NCI-H2171 (cell line): ENCODE data around the gene MT1M.
"Not testable (repeated sequence)": the region's sequence is repeated elsewhere in the genome, so short reads cannot be mapped to it uniquely, and the experiment has no call there.

ENCODE experiments used
- DNase-seq: peaks from one replicate; lab custom pipeline; 2025; lab: John Stamatoyannopoulos, UW

Gene MT1M

GRCh38 chr16:56632156-56632847 lies at the start of gene MT1M:
Gene MT1M (plus strand): TSS chr16:56632659. CDS start chr16:56632732, 73 bp downstream.
- no peak for DNase-seq

- DNase-seq, result not testable (repeated sequence)
Observed at GRCh38 chr16:56582911-56583310, 49.5 kb upstream of the MT1M start.

- no peak for DNase-seq
Observed at GRCh38 chr16:56583351-56584168, 48.9 kb upstream of the MT1M start.

- no peak for DNase-seq
Observed at GRCh38 chr16:56584276-56584675, 48.2 kb upstream of the MT1M start.

GRCh38 chr16:56588781-56589140 lies 43.7 kb upstream of the MT1M start:
- no peak for DNase-seq

- no peak for DNase-seq
Observed at GRCh38 chr16:56589141-56590039, 43.1 kb upstream of the MT1M start, which contains the start of gene MT3. Gene MT3 (plus strand): TSS chr16:56589528. CDS start chr16:56589591, 63 bp downstream.

GRCh38 chr16:56591377-56592060 lies 40.9 kb upstream of the MT1M start:
- DNase-seq, result no peak

- DNase-seq, result no peak
Observed at GRCh38 chr16:56593573-56594291, 38.7 kb upstream of the MT1M start.

GRCh38 chr16:56594292-56594619 lies 38.2 kb upstream of the MT1M start:
- DNase-seq, result no peak

GRCh38 chr16:56600398-56600999 lies 32.0 kb upstream of the MT1M start:
- DNase-seq, result no peak

- no peak for DNase-seq
Observed at GRCh38 chr16:56601325-56601724, 31.1 kb upstream of the MT1M start.

- DNase-seq, result no peak
Observed at GRCh38 chr16:56603589-56603988, 28.9 kb upstream of the MT1M start.

GRCh38 chr16:56604966-56605365 lies 27.5 kb upstream of the MT1M start:
- DNase-seq, result no peak

- DNase-seq, result no peak
Observed at GRCh38 chr16:56605475-56605874, 27.0 kb upstream of the MT1M start.

GRCh38 chr16:56606071-56606475 lies 26.4 kb upstream of the MT1M start:
- no peak for DNase-seq

- no peak for DNase-seq
Observed at GRCh38 chr16:56606476-56607108, 25.9 kb upstream of the MT1M start.

- no peak for DNase-seq
Observed at GRCh38 chr16:56607109-56607618, 25.3 kb upstream of the MT1M start.

GRCh38 chr16:56607675-56608042 lies 24.8 kb upstream of the MT1M start:
- DNase-seq, result no peak

- peak; percentile 94 for DNase-seq
Observed at GRCh38 chr16:56608043-56608875, 24.2 kb upstream of the MT1M start, which contains the start of gene MT2A. Gene MT2A (plus strand): TSS chr16:56608584. CDS start chr16:56608656, 72 bp downstream.
